Ishikawa (cell line): ENCODE data around the gene NRG3.

Source experiments
- CEBPB ChIP-seq: IDR thresholded peaks from 2 replicates; pipeline ENCODE4 v1.6.1; 2012
- CREB1 ChIP-seq: IDR thresholded peaks from 2 replicates; pipeline ENCODE4 v1.6.1; 2012; ENCODE audit warnings: low read depth
- EGR1 ChIP-seq: IDR thresholded peaks from 2 replicates; pipeline ENCODE4 v1.6.1; 2012
- EP300 ChIP-seq: IDR thresholded peaks from 2 replicates; pipeline ENCODE4 v1.6.1; 2012; ENCODE audit warnings: borderline replicate concordance
- FOXM1 ChIP-seq: IDR thresholded peaks from 2 replicates; pipeline ENCODE4 v1.6.1; 2012; ENCODE audit warnings: low read depth, borderline replicate concordance
- NFIC ChIP-seq: IDR thresholded peaks from 2 replicates; pipeline ENCODE4 v1.6.1; 2012
- RAD21 ChIP-seq: IDR thresholded peaks from 2 replicates; pipeline ENCODE4 v1.6.1; 2012; ENCODE audit warnings: low read depth
- TAF1 ChIP-seq: IDR thresholded peaks from 2 replicates; pipeline ENCODE4 v1.6.1; 2012; ENCODE audit warnings: low read depth, mild to moderate bottlenecking
- TCF12 ChIP-seq: IDR thresholded peaks from 2 replicates; pipeline ENCODE4 v1.6.1; 2012; ENCODE audit warnings: low read depth
- TEAD4 ChIP-seq: IDR thresholded peaks from 2 replicates; pipeline ENCODE4 v1.6.1; 2012
- YY1 ChIP-seq: IDR thresholded peaks from 2 replicates; pipeline ENCODE4 v1.6.1; 2012; ENCODE audit warnings: low read depth
- ZBTB7A ChIP-seq: IDR thresholded peaks from 2 replicates; pipeline ENCODE4 v1.6.1; 2012; ENCODE audit warnings: low read depth
- TF ChIP-seq, protein P1 (sequence below): IDR thresholded peaks from 2 replicates; pipeline ENCODE4 v1.6.1; 2012
- TF ChIP-seq, protein P2 (sequence below): IDR thresholded peaks from 2 replicates; pipeline ENCODE4 v1.6.1; 2012; ENCODE audit warnings: low read depth, mild to moderate bottlenecking
- TF ChIP-seq, protein P3 (sequence below): IDR thresholded peaks from 2 replicates; pipeline ENCODE4 v1.6.1; 2012

The NRG3 gene

DNA sequence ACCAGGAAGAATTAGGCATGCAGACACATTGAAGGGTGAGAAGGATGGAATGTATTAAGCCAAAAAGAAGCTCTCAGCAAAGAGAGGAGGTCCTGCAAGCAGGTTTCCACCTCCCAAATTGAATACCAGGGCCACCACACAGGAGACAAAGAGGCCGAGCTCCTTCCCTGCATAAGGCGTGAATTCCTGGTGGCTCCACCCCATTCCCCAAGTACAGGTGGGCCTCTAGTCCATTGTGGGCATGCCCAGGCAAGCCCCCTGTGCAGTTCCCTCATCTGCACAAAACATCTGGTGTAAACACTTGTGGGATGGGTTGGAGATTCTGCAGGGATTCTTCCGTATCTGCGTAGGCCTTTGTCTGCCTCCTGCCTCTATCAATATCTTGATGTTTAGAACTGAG lies 817.5 kb downstream of the NRG3 start:
- no peak for TF ChIP-seq YY1
- TF ChIP-seq CREB1: no peak
- TF ChIP-seq RAD21: no peak
- no peak for TF ChIP-seq EGR1
- TF ChIP-seq EP300: no peak
- no peak for TF ChIP-seq TEAD4
- TF ChIP-seq NFIC: no peak
- no peak for TF ChIP-seq FOXM1
- no peak for TF ChIP-seq CEBPB
- TF ChIP-seq, protein P1, sequence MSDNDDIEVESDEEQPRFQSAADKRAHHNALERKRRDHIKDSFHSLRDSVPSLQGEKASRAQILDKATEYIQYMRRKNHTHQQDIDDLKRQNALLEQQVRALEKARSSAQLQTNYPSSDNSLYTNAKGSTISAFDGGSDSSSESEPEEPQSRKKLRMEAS: no peak
- TF ChIP-seq, protein P2, sequence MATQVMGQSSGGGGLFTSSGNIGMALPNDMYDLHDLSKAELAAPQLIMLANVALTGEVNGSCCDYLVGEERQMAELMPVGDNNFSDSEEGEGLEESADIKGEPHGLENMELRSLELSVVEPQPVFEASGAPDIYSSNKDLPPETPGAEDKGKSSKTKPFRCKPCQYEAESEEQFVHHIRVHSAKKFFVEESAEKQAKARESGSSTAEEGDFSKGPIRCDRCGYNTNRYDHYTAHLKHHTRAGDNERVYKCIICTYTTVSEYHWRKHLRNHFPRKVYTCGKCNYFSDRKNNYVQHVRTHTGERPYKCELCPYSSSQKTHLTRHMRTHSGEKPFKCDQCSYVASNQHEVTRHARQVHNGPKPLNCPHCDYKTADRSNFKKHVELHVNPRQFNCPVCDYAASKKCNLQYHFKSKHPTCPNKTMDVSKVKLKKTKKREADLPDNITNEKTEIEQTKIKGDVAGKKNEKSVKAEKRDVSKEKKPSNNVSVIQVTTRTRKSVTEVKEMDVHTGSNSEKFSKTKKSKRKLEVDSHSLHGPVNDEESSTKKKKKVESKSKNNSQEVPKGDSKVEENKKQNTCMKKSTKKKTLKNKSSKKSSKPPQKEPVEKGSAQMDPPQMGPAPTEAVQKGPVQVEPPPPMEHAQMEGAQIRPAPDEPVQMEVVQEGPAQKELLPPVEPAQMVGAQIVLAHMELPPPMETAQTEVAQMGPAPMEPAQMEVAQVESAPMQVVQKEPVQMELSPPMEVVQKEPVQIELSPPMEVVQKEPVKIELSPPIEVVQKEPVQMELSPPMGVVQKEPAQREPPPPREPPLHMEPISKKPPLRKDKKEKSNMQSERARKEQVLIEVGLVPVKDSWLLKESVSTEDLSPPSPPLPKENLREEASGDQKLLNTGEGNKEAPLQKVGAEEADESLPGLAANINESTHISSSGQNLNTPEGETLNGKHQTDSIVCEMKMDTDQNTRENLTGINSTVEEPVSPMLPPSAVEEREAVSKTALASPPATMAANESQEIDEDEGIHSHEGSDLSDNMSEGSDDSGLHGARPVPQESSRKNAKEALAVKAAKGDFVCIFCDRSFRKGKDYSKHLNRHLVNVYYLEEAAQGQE: no peak
- TF ChIP-seq, protein P3, sequence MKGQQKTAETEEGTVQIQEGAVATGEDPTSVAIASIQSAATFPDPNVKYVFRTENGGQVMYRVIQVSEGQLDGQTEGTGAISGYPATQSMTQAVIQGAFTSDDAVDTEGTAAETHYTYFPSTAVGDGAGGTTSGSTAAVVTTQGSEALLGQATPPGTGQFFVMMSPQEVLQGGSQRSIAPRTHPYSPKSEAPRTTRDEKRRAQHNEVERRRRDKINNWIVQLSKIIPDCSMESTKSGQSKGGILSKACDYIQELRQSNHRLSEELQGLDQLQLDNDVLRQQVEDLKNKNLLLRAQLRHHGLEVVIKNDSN: no peak
- no peak for TF ChIP-seq ZBTB7A
- TF ChIP-seq TCF12: no peak
- TF ChIP-seq TAF1: no peak

DNA sequence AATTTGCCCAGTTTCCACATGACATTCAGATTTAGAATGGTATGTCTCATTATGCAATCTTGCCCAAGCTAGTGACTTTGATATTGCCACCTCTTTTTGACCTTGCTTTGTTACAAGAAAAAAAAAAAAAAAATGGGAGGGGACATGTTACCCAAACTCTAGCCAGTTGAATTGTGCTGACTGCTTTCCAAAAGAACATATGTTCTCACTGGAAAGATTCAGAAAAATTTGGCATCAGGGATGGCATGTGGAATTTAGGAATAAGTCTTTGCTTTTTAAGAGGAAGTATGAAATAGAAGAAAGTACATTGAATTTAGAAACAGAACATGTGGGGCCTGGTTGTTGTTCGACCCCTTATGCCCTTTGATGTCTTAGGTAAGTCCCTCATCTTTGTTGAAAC lies 846.8 kb downstream of the NRG3 start:
- TF ChIP-seq YY1: no peak
- no peak for TF ChIP-seq EP300
- no peak for TF ChIP-seq RAD21
- no peak for TF ChIP-seq CREB1
- no peak for TF ChIP-seq EGR1
- TF ChIP-seq CEBPB: no peak
- TF ChIP-seq TEAD4: no peak
- TF ChIP-seq, protein P3: no peak
- no peak for TF ChIP-seq TAF1
- no peak for TF ChIP-seq TCF12
- TF ChIP-seq ZBTB7A: no peak
- TF ChIP-seq FOXM1: no peak
- TF ChIP-seq, protein P2: no peak

DNA sequence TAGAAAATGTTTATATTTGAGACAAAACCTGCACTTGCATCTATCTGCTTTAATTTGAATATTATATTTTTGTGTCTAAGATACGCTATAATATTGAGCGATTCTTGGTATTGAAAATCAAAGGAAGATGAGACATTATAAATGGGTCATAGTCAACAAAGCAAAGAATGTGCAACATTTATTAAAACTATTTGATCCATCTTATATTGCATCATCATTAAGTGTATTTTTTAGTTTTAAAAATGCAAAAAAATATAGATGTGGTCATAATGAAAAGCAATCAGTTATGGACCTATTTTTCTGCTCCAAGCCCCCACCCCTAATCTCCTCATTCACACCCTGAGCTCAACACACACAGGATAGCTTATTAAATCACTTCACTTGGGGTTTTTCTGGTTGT lies 847.3 kb downstream of the NRG3 start:
- TF ChIP-seq CREB1 (no peak), TEAD4 (no peak), NFIC (no peak), FOXM1 (no peak), EP300 (no peak), TCF12 (no peak), EGR1 (no peak)
- TF ChIP-seq, protein P3: no peak
- TF ChIP-seq, protein P2: no peak

DNA sequence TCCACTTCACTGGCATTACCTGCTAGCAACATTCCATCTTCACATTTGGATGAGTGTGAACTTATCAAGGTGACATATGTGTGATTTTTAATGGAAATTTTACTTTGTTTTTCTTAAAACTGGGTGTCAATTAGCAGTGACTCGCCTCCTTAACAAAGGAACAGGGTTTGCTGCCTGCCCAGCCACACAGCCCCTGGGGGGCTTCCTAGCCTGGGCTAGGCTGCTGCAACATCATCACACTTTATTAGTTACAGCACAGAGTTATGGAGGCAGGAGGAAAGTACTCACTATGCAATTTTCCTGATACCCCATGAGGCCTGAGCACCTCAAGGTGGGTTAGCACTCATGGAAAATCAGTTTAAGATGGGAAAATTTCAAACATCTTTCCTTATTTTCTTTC lies 861.3 kb downstream of the NRG3 start:
- no peak for TF ChIP-seq FOXM1
- TF ChIP-seq, protein P2: no peak
- no peak for TF ChIP-seq ZBTB7A
- TF ChIP-seq EGR1: no peak
- TF ChIP-seq TEAD4: no peak
- no peak for TF ChIP-seq EP300
- no peak for TF ChIP-seq CREB1
- TF ChIP-seq TCF12: no peak
- no peak for TF ChIP-seq NFIC
- TF ChIP-seq, protein P1: no peak
